Ishikawa (cell line): ENCODE measurements around the gene TNFRSF12A.

ENCODE experiments used
- CEBPB ChIP-seq: IDR thresholded peaks from 2 replicates; pipeline ENCODE4 v1.6.1; 2012
- CREB1 ChIP-seq: IDR thresholded peaks from 2 replicates; pipeline ENCODE4 v1.6.1; 2012; ENCODE audit warnings: low read depth
- EGR1 ChIP-seq: IDR thresholded peaks from 2 replicates; pipeline ENCODE4 v1.6.1; 2012
- EP300 ChIP-seq: IDR thresholded peaks from 2 replicates; pipeline ENCODE4 v1.6.1; 2012; ENCODE audit warnings: borderline replicate concordance
- FOXM1 ChIP-seq: IDR thresholded peaks from 2 replicates; pipeline ENCODE4 v1.6.1; 2012; ENCODE audit warnings: low read depth, borderline replicate concordance
- NFIC ChIP-seq: IDR thresholded peaks from 2 replicates; pipeline ENCODE4 v1.6.1; 2012
- RAD21 ChIP-seq: IDR thresholded peaks from 2 replicates; pipeline ENCODE4 v1.6.1; 2012; ENCODE audit warnings: low read depth
- TAF1 ChIP-seq: IDR thresholded peaks from 2 replicates; pipeline ENCODE4 v1.6.1; 2012; ENCODE audit warnings: low read depth, mild to moderate bottlenecking
- TCF12 ChIP-seq: IDR thresholded peaks from 2 replicates; pipeline ENCODE4 v1.6.1; 2012; ENCODE audit warnings: low read depth
- TEAD4 ChIP-seq: IDR thresholded peaks from 2 replicates; pipeline ENCODE4 v1.6.1; 2012
- YY1 ChIP-seq: IDR thresholded peaks from 2 replicates; pipeline ENCODE4 v1.6.1; 2012; ENCODE audit warnings: low read depth
- ZBTB7A ChIP-seq: IDR thresholded peaks from 2 replicates; pipeline ENCODE4 v1.6.1; 2012; ENCODE audit warnings: low read depth
- TF ChIP-seq, protein P1 (sequence below): IDR thresholded peaks from 2 replicates; pipeline ENCODE4 v1.6.1; 2012; ENCODE audit warnings: low read depth, mild to moderate bottlenecking
- TF ChIP-seq, protein P2 (sequence below): IDR thresholded peaks from 2 replicates; pipeline ENCODE4 v1.6.1; 2012
- TF ChIP-seq, protein P3 (sequence below): IDR thresholded peaks from 2 replicates; pipeline ENCODE4 v1.6.1; 2012

The TNFRSF12A gene

DNA sequence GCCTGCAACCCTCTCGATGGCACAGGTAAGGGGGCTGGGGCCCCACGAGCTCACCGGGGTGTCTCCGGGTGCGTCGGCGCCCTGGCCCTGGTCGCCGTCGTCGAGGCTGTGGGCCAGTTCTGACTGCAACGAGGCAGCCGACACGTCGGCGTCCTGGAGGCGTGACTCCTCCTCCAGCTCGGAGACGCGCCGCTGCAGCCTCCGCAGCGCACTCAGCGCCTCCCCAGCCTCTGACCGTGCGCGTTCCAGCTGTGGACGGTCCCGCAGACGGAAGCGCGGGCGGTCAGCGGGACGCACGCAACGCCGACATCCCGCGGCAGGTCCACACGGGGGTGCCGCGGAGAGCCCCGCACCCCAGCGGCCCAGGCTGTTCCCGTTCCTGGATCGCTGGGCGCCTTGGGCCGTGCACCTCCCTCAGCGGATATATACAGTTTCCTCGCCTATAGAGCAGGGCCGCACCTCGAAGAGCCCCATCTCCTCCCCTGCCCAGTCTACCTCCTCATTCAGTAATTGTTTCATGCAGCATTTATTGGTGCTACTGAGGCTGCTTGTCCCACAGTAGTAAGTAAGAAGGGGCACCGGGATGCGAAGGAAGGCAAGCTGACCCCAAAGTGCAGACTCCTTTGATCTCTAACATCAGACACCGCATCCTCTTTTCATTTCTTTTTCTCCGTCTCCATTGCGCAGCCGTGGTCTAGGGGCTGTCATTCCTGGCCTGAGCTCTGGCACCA, 9.5 kb downstream of the TNFRSF12A start:
- no peak for TF ChIP-seq RAD21
- TF ChIP-seq EP300: no peak
- TF ChIP-seq, protein P1, sequence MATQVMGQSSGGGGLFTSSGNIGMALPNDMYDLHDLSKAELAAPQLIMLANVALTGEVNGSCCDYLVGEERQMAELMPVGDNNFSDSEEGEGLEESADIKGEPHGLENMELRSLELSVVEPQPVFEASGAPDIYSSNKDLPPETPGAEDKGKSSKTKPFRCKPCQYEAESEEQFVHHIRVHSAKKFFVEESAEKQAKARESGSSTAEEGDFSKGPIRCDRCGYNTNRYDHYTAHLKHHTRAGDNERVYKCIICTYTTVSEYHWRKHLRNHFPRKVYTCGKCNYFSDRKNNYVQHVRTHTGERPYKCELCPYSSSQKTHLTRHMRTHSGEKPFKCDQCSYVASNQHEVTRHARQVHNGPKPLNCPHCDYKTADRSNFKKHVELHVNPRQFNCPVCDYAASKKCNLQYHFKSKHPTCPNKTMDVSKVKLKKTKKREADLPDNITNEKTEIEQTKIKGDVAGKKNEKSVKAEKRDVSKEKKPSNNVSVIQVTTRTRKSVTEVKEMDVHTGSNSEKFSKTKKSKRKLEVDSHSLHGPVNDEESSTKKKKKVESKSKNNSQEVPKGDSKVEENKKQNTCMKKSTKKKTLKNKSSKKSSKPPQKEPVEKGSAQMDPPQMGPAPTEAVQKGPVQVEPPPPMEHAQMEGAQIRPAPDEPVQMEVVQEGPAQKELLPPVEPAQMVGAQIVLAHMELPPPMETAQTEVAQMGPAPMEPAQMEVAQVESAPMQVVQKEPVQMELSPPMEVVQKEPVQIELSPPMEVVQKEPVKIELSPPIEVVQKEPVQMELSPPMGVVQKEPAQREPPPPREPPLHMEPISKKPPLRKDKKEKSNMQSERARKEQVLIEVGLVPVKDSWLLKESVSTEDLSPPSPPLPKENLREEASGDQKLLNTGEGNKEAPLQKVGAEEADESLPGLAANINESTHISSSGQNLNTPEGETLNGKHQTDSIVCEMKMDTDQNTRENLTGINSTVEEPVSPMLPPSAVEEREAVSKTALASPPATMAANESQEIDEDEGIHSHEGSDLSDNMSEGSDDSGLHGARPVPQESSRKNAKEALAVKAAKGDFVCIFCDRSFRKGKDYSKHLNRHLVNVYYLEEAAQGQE: no peak
- TF ChIP-seq NFIC: no peak
- no peak for TF ChIP-seq EGR1
- no peak for TF ChIP-seq FOXM1
- TF ChIP-seq TEAD4: no peak
- no peak for TF ChIP-seq CREB1
- TF ChIP-seq, protein P2, sequence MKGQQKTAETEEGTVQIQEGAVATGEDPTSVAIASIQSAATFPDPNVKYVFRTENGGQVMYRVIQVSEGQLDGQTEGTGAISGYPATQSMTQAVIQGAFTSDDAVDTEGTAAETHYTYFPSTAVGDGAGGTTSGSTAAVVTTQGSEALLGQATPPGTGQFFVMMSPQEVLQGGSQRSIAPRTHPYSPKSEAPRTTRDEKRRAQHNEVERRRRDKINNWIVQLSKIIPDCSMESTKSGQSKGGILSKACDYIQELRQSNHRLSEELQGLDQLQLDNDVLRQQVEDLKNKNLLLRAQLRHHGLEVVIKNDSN: no peak
- TF ChIP-seq CEBPB: no peak
- TF ChIP-seq TAF1: no peak
- TF ChIP-seq, protein P3, sequence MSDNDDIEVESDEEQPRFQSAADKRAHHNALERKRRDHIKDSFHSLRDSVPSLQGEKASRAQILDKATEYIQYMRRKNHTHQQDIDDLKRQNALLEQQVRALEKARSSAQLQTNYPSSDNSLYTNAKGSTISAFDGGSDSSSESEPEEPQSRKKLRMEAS: no peak
- TF ChIP-seq YY1: no peak
- TF ChIP-seq ZBTB7A: no peak
- TF ChIP-seq TCF12: no peak

DNA sequence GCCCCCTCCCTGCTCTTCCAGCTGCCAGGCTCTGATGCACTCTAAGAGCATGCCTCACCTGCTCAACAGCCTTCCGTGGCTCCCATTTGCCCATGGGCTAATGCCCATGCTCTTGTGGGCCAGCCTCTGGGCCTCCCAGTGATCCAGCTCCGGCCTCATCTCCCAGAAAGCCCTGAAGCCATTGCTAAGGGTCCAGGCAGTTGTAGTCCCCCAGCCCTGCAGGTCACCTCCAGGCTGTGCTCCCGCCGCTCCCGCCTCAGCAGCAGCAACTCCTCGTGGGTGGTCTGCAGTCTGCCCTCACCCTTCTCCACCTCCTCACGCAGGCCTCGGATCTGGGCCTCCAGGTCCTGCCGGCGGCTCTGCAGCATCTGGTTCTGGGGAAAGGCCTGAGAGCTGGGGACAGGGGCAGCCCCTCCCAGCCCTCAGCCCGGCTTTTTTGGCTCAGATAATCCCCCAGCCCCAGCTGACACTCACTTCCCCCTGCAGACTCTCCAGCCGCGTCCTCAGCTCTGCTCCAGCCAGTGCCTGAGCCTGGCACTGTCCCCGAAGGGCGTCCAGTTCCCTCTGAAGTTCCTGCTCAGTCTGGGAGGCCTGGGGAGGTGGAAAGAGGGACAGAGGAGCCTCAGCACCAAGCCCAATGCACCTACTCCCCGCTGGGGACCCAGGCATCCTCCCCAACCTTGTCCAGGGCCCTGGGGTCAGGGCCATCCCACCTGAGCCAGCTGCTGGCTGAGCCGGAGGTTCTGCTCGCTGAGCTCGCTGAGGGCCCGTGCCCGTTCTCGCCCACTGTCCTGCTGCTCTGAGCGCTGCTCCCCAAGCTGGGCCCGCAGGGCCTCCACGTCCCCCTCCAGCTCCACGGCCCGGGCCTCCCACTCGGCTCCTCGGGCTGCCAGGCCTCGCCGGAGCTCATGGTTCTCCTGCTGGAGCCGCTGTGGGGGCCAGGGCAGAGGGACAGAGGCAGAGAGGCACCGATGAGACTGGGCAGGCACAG, 10.3 kb downstream of the TNFRSF12A start:
- TF ChIP-seq CEBPB: no peak
- TF ChIP-seq, protein P1: no peak
- no peak for TF ChIP-seq YY1
- TF ChIP-seq TAF1: no peak

DNA sequence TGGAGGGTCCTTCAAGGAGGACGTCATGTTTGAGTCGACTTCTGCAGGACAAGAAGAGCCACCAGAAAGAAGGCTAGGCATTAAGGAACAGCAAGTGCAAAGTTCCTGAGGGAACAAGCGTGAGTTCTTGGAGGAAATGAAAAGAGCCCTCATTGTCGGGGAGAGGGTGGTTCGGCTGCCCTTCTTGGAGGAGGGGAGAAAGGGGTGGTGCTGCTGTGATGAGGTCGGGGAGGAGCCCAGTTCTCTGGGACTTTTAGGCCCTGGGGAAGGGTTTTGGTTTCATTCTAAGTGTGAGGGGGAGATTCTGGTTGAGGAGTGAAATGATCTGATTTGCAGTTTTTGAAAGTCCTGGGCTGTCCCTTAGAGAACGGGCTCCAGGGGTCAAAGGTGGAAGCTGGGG, 12.5 kb downstream of the TNFRSF12A start:
- TF ChIP-seq, protein P1: no peak
- no peak for TF ChIP-seq YY1
- TF ChIP-seq FOXM1: no peak
- no peak for TF ChIP-seq EP300
- no peak for TF ChIP-seq TAF1
- no peak for TF ChIP-seq RAD21
- no peak for TF ChIP-seq NFIC

DNA sequence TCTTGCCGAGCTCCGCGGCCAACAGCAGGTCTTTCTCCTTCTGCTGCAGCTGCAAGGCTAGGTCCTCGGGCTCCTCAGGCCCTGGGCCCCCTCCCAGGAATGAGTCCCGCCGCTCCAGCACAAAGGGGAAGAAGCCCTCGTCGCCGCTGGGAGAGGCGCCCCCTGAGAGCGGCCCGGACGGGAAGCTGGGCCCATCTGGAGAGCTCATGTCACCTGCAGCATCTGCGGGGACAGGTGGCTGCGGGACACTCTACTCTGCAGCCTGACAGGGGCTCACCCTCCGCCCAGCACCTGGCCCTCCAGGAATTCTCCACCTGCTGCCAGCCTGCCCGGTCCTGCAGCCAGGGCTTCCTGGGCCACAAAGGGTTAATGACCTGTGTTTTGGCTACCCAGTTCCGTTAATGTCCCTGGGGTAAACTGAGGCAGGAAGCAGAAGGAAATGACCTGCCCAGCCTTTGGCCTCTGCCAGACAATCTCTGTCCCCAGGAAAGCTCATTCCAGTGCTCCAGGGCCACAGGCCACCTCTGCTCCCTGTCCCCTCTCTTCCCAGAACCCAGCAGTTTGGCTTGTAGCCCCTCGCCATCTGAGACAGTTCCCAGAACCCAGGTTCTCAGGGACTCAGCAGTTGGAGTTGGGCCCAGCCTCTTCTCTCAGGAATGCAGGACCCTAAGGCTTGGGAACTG, 15.3 kb downstream of the TNFRSF12A start:
- TF ChIP-seq, protein P3: no peak
- TF ChIP-seq TEAD4: no peak
- TF ChIP-seq CEBPB: no peak
- TF ChIP-seq NFIC: no peak
- TF ChIP-seq TAF1: no peak
- no peak for TF ChIP-seq EP300
- TF ChIP-seq ZBTB7A: no peak
